RWPE1 (cell line): ENCODE data around the gene GRIK2.
A peak's percentile ranks its signal among the peaks of the same experiment; 100 is the strongest.

ENCODE experiments used
- CTCF ChIA-PET: fragments of 350-600 bp; sonication (Branson Sonifier 250); formaldehyde crosslinking; extraction: SDS; loops from one replicate; lab custom pipeline; 2021; lab: Yijun Ruan, JAX
- POLR2A ChIA-PET: fragments of 400-600 bp; formaldehyde crosslinking; extraction: SDS; loops from one replicate; lab custom pipeline; 2020; ENCODE audit warnings: antibody characterized with exemption; ENCODE audit not compliant: low non-redundant PET; lab: Yijun Ruan, JAX
- DNase-seq: peaks from one replicate; pipeline ENCODE4 v3.0.0; 2012; ENCODE audit warnings: low spot score
- H3K27ac ChIP-seq: fragments of 450-650 bp; 2 replicates; pipeline ENCODE4 v1.5.1; 2017
- CTCF ChIP-seq: fragments of 450-650 bp; conservative IDR thresholded peaks from 2 replicates; pipeline ENCODE4 v1.5.1; 2017; ENCODE audit warnings: low read depth, mild to moderate bottlenecking

Gene GRIK2

GRCh38 chr6:101433141-101433540, 39.6 kb downstream of the GRIK2 start:
- POLR2A ChIA-PET = no interaction called here
- no peak for TF ChIP-seq CTCF
- CTCF ChIA-PET = no interaction called here

DNA sequence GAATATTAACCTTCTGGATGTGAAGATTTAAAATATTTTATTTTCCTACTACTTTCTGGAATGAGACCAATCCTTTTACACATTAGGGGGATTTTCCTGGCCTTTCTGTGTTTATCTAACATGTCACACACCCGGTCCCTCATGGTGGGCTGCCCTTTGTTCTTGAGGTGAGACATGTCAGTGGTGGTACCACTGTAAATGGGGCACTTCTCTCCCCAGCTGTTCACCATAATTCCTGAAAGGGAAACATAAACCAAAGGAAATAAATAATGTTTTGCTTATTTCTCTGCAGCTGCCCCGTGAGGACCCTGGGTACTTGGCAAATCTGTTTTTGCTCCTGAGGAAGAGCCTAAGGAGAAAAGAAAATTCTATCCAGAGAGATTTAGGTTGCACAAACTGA, 41.1 kb downstream of the GRIK2 start:
- CTCF ChIA-PET = no interaction called here
- POLR2A ChIA-PET = no interaction called here
- H3K27ac ChIP-seq = no peak overlapping the region
- DNase-seq = no peak
- TF ChIP-seq CTCF = no peak

More at GRCh38 chr6:101433141-101433540, 39.6 kb downstream of the GRIK2 start:
- no peak for DNase-seq
- H3K27ac ChIP-seq = no peak overlapping the region

DNA sequence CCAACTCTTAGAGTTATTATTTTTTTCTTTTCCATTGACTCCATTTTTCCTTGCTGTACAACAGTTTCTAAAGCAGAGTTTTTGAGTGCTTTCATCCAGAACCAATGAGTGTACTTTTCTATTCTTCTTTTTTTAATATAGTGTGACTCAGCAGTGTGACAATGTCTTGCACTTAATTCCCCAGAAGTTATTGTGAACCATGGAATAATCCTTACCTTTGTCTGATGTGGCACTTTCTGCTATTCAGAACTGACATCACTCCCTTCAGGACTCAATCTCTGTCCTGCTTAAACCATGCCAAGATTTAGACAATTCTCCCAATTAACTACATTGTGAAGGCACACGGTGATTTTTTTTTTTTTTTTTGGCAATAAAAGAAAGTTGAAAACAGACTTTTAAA, 41.5 kb downstream of the GRIK2 start:
- H3K27ac ChIP-seq = no peak overlapping the region
- DNase-seq = no peak
- ChIA-PET CTCF (no interaction called here), POLR2A (no interaction called here)
- TF ChIP-seq CTCF = no peak

DNA sequence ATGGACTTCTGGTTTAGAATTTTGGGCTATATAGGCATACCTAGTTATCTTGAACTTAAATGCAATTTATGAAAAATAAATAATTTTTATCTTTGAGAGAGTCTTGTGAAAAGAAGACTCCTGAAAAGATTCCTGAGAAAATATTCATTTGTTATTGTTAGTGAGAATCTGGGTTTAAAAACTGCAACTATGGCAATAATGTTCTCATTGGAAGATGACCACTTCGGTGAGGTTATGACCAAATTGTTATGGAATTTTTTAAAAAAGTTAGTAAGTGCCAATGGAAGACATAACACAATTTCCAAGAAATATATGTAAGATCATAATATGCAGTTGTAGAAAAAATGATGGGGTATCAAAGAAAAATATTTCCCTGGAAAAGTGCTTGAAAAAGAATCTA, 46.3 kb downstream of the GRIK2 start:
- no peak for TF ChIP-seq CTCF
- H3K27ac ChIP-seq = no peak overlapping the region
- CTCF ChIA-PET = interaction anchor here (0.6 kb wide), 1 partner anchor 100 kb away, joined by 3 read pairs; no protein-coding TSS in a partner anchor
- DNase-seq = no peak
- POLR2A ChIA-PET = no interaction called here

- POLR2A ChIA-PET = no interaction called here
Observed at GRCh38 chr6:101443315-101443714, 49.8 kb downstream of the GRIK2 start.

GRCh38 chr6:101444717-101445116, 51.2 kb downstream of the GRIK2 start:
- ChIA-PET CTCF (interaction anchor here (1.0 kb wide), 1 partner anchor 32 kb away, joined by 3 read pairs; no protein-coding TSS in a partner anchor), POLR2A (no interaction called here)
- no peak for TF ChIP-seq CTCF
- H3K27ac ChIP-seq = no peak overlapping the region
- no peak for DNase-seq

More at GRCh38 chr6:101443315-101443714, 49.8 kb downstream of the GRIK2 start:
- DNase-seq = peak; percentile 36
- TF ChIP-seq CTCF = no peak
- no peak overlapping the region for H3K27ac ChIP-seq
- CTCF ChIA-PET = no interaction called here
